ENCODE data around the gene RAB3A. TPM values are rescaled to one million over a fixed set of nuclear protein-coding genes. Genes with fewer than 3 reads are reported as not detected.

The RAB3A gene
- total and polyA plus RNA-seq, 9 of the 15 experiments (the other 6 are each of a cell fraction or from before 2014, with no cell fraction given) = 0.17 to 5.1 (median 0.90) TPM; not detected in 1

DNA sequence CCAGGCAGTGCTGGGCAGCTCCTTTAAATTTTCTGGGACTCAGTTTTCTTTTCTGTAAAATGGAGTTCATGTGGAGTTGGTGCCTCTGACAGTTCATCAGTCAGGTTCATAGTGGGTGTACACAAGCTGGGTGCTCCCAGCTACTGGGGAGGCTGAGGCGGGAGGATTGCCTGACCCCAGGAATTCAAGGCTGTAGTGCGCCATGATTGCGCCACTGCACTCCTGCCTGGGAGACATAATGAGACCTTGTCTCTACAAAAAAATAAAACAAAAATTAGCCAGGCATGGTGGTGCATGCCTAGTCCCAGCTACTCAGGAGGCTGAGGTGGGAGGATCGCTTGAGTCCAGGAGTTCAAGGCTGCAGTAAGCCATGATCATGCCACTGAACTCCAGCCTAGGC lies 49.3 kb upstream of the RAB3A start:
- no peak for FAIRE-seq
- WGBS (ENCODE audit: insufficient coverage, low coverage, missing lambda C conversion rate) = 43% methylated on average over 4 of the region's 4 CpGs

More for the DNA sequence above, 49.3 kb upstream of the RAB3A start:
- Histone ChIP-seq H3K4me1 (replicated peaks in 1 of 2; ENCODE audit: control insufficient read depth in 2 of 2, insufficient read depth in 2 of 2, low read length in 2 of 2) (peaks cover under 1 to 26% of the 10 kb centered on the region in 2 experiments; a peak in 3 of 5 replicates), H3K36me3 (ENCODE audit: control insufficient read depth, insufficient read depth, low read length) (no peaks in the 10 kb centered on the region), H2AFZ (ENCODE audit: low read depth, low read length) (no peak overlapping the region), H3K79me2 (ENCODE audit: control insufficient read depth, insufficient read depth, low read length) (no peaks in the 10 kb centered on the region), H3K27me3 (ENCODE audit: control insufficient read depth in 2 of 2, insufficient read depth in 2 of 2, low read length in 2 of 2) (peaks cover 6 to 15% of the 10 kb centered on the region in 2 experiments; a peak in 3 of 5 replicates), H3K4me3 (no peak overlapping the region), H3K9ac (ENCODE audit: insufficient read depth in 1 of 2, low read depth in 2 of 2, low read length in 2 of 2) (no peak overlapping the region), H3K9me1 (ENCODE audit: control insufficient read depth, insufficient read depth, low read length) (no peaks in the 10 kb centered on the region), H4K20me1 (replicated peaks; ENCODE audit: control insufficient read depth, insufficient read depth, low read length) (no peaks in the 10 kb centered on the region), H3K27ac (ENCODE audit: extremely low read depth, low read depth, low read length) (no peak overlapping the region), H3K9me3 (replicated peaks; ENCODE audit: control insufficient read depth, insufficient read depth, low read depth, low read length) (no peaks in the 10 kb centered on the region), H3K4me2 (ENCODE audit: insufficient read depth, low read length) (no peak overlapping the region)
- no peak for ATAC-seq
- DNase-seq (ENCODE audit: extremely low read depth in 1 of 4, low spot score in 3 of 4) = no peak
- in situ Hi-C loops (cut with MboI) = loop anchor here (5.0 kb wide), 1 partner anchor 46 kb away; no protein-coding TSS in a partner anchor
- TF ChIP-seq, protein P1, sequence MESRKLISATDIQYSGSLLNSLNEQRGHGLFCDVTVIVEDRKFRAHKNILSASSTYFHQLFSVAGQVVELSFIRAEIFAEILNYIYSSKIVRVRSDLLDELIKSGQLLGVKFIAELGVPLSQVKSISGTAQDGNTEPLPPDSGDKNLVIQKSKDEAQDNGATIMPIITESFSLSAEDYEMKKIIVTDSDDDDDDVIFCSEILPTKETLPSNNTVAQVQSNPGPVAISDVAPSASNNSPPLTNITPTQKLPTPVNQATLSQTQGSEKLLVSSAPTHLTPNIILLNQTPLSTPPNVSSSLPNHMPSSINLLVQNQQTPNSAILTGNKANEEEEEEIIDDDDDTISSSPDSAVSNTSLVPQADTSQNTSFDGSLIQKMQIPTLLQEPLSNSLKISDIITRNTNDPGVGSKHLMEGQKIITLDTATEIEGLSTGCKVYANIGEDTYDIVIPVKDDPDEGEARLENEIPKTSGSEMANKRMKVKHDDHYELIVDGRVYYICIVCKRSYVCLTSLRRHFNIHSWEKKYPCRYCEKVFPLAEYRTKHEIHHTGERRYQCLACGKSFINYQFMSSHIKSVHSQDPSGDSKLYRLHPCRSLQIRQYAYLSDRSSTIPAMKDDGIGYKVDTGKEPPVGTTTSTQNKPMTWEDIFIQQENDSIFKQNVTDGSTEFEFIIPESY (CRISPR knock-in tag; IDR thresholded peaks at IDR 0.05) = peak; percentile 68; the same call in 1 of the 2 replicates
- TF ChIP-seq U2AF2 (optimal IDR thresholded peaks at IDR 0.05; ENCODE audit: low read depth, low read length) (no peak), RCOR1 (IDR thresholded peaks at IDR 0.05; ENCODE audit: borderline replicate concordance in 1 of 2, low read depth in 2 of 2, low read length in 2 of 2) (no peak), CEBPB (tag; IDR thresholded peaks at IDR 0.05) (peak; percentile 41; the same call in 1 of the 2 replicates), ZNF408 (CRISPR knock-in tag; IDR thresholded peaks at IDR 0.05; ENCODE audit: low read depth) (no peak)
- intact Hi-C loops (cut with micrococcal nuclease) = loop anchor here (5.0 kb wide), 1 partner anchor 191 kb away; no protein-coding TSS in a partner anchor
- no TSS peak for BruUV-seq (replicated peaks)
- CTCF ChIA-PET (ENCODE audit: low intra/inter-chr PET ratio) = interaction anchor here (0.7 kb wide), 1 partner anchor 314 kb away, joined by 3 read pairs; no protein-coding TSS in a partner anchor
- POLR2A ChIA-PET = interaction anchor here (0.8 to 1.9 kb wide), 4 partner anchors 9 to 191 kb away, joined by 5 to 9 read pairs (median 6); no protein-coding TSS in a partner anchor
